Trophoblast cell (in vitro differentiated cells and primary cell): ENCODE results near the gene FABP3.

Experiments used
- DNase-seq, 2 donors: peaks; one replicate each; pipeline ENCODE4 v3.0.0-alpha.2; 2016
- H2AFZ ChIP-seq: 2 replicates; pipeline ENCODE4 v1.6.1; 2013; ENCODE audit warnings: low read length, moderate library complexity, mild to moderate bottlenecking; ENCODE audit not compliant: insufficient read depth, poor library complexity
- H2AK5ac ChIP-seq: 2 replicates; pipeline ENCODE4 v1.6.1; 2013; ENCODE audit warnings: mild to moderate bottlenecking, low read length
- H2BK120ac ChIP-seq: 2 replicates; pipeline ENCODE4 v1.6.1; 2013; ENCODE audit warnings: low read length, mild to moderate bottlenecking, moderate library complexity; ENCODE audit not compliant: insufficient read depth, poor library complexity
- H2BK12ac ChIP-seq: 2 replicates; pipeline ENCODE4 v1.6.1; 2013; ENCODE audit warnings: mild to moderate bottlenecking, low read length, moderate library complexity
- H2BK5ac ChIP-seq: 2 replicates; pipeline ENCODE4 v1.6.1; 2013; ENCODE audit warnings: low read length, low read depth, moderate library complexity, mild to moderate bottlenecking; ENCODE audit not compliant: poor library complexity
- H3K14ac ChIP-seq: 2 replicates; pipeline ENCODE4 v1.6.1; 2013; ENCODE audit warnings: mild to moderate bottlenecking, low read length
- H3K18ac ChIP-seq: 2 replicates; pipeline ENCODE4 v1.6.1; 2013; ENCODE audit warnings: mild to moderate bottlenecking, low read length
- H3K23ac ChIP-seq: 2 replicates; pipeline ENCODE4 v1.6.1; 2013; ENCODE audit warnings: low read length
- H3K27ac ChIP-seq: 2 replicates; pipeline ENCODE4 v1.5.1; 2013; ENCODE audit warnings: low read depth, mild to moderate bottlenecking, inconsistent platforms, low read length, moderate library complexity
- H3K27me3 ChIP-seq: 2 replicates; pipeline ENCODE4 v1.6.1; 2013; ENCODE audit warnings: inconsistent platforms, mild to moderate bottlenecking, low read length, moderate library complexity; ENCODE audit not compliant: insufficient read depth
- H3K36me3 ChIP-seq, 2 experiments: 1 replicate in 1 of 2; 2 replicates in 1 of 2; pipeline ENCODE4 v1.6.1; 2013; ENCODE audit warnings: low read length in 2 of 2, mild to moderate bottlenecking in 2 of 2, moderate library complexity in 1 of 2; ENCODE audit not compliant: insufficient read depth in 2 of 2, control insufficient read depth in 1 of 2
- H3K4ac ChIP-seq: 2 replicates; pipeline ENCODE4 v1.6.1; 2013; ENCODE audit warnings: low read depth, mild to moderate bottlenecking, low read length, moderate library complexity
- H3K4me1 ChIP-seq, 2 experiments: 1 replicate in 1 of 2; 2 replicates in 1 of 2; pipeline ENCODE4 v1.6.1; 2013; ENCODE audit warnings: low read length in 2 of 2, mild to moderate bottlenecking in 2 of 2, moderate library complexity in 1 of 2; ENCODE audit not compliant: insufficient read depth in 2 of 2, control insufficient read depth in 1 of 2
- H3K4me2 ChIP-seq: 2 replicates; pipeline ENCODE4 v1.6.1; 2013; ENCODE audit warnings: inconsistent platforms, mild to moderate bottlenecking, low read length, moderate library complexity
- H3K4me3 ChIP-seq: 2 replicates; pipeline ENCODE4 v1.5.1; 2013; ENCODE audit warnings: mild to moderate bottlenecking, low read depth, low read length, inconsistent platforms
- H3K79me1 ChIP-seq: one replicate; pipeline ENCODE4 v1.6.1; 2013; ENCODE audit warnings: low read length
- H3K79me2 ChIP-seq: 2 replicates; pipeline ENCODE4 v1.6.1; 2013; ENCODE audit warnings: low read length, mild to moderate bottlenecking; ENCODE audit not compliant: control insufficient read depth, insufficient read depth, poor library complexity
- H3K9ac ChIP-seq: 2 replicates; pipeline ENCODE4 v1.6.1; 2013; ENCODE audit warnings: mild to moderate bottlenecking, low read length
- H3K9me3 ChIP-seq: 2 replicates; pipeline ENCODE4 v1.6.1; 2013; ENCODE audit warnings: low read depth, mild to moderate bottlenecking, control low read depth, inconsistent platforms, low read length; ENCODE audit not compliant: insufficient read depth
- H4K12ac ChIP-seq: 2 replicates; pipeline ENCODE4 v1.6.1; 2013; ENCODE audit warnings: low read depth, mild to moderate bottlenecking, low read length, moderate library complexity
- H4K8ac ChIP-seq: 2 replicates; pipeline ENCODE4 v1.6.1; 2013; ENCODE audit warnings: low read depth, mild to moderate bottlenecking, low read length, moderate library complexity
- H4K91ac ChIP-seq: one replicate; pipeline ENCODE4 v1.6.1; 2013; ENCODE audit warnings: low read depth, mild to moderate bottlenecking, low read length, moderate library complexity
- WGBS: extraction: QIAGEN DNeasy Blood & Tissue Kit; methylation state at CpG from one replicate; pipeline ENCODE4 v1.1.7; 2013; ENCODE audit warnings: missing lambda C conversion rate; ENCODE audit not compliant: insufficient read length, insufficient coverage; ENCODE audit errors: extremely low coverage; 5-methylcytosine and 5-hydroxymethylcytosine counted together

Gene FABP3

GRCh38 chr1:31401241-31401640 is 28.4 kb upstream of the FABP3 start:
- no peak overlapping the region for H3K9ac ChIP-seq
- H3K79me2 ChIP-seq: no peaks in the 10 kb centered on the region
- H3K4me2 ChIP-seq: no peak overlapping the region
- no peak overlapping the region for H3K14ac ChIP-seq
- H3K4ac ChIP-seq: no peak overlapping the region
- no peak overlapping the region for H4K8ac ChIP-seq
- H3K9me3 ChIP-seq: no peaks in the 10 kb centered on the region
- no peak overlapping the region for H2BK120ac ChIP-seq
- peaks cover 6 to 8% of the 10 kb centered on the region in 2 experiments for H3K4me1 ChIP-seq
- no peak overlapping the region for H2AK5ac ChIP-seq
- H3K23ac ChIP-seq: no peak overlapping the region
- no peak overlapping the region for H2BK5ac ChIP-seq
- peak in 1 of 2 donors; percentile 24 for DNase-seq
- no peak overlapping the region for H3K4me3 ChIP-seq
- no peak overlapping the region for H4K12ac ChIP-seq
- H3K27me3 ChIP-seq: no peaks in the 10 kb centered on the region
- no peak overlapping the region for H2AFZ ChIP-seq
- H3K27ac ChIP-seq: no peak overlapping the region
- no peaks in the 10 kb centered on the region for H3K36me3 ChIP-seq
- no peak overlapping the region for H2BK12ac ChIP-seq
- WGBS: no CpG with 5 or more reads among the region's 2 CpGs
- H4K91ac ChIP-seq: no peak overlapping the region
- H3K18ac ChIP-seq: no peak overlapping the region
- no peaks in the 10 kb centered on the region for H3K79me1 ChIP-seq

DNA sequence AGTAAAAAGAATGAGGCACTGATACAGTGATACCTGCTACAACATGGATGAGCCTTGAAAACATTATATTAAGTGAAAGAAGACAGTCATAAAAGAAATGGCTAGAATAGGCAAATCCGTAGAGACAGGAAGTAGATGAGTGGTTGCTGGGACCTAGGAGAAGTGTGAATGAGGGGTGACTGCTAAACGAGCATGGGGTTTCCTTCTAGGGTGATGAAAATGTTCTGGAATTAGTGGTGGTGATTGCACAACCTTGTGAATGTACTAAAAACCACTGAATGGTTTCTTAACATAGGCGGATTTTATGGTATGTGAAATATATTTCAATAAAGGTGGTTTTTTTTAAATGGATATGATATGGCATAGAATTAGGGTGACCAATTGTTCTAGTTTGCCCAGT is 27.5 kb upstream of the FABP3 start:
- Histone ChIP-seq H2BK5ac (no peak overlapping the region), H3K4ac (no peak overlapping the region), H3K79me2 (no peaks in the 10 kb centered on the region), H3K9ac (no peak overlapping the region), H3K79me1 (no peaks in the 10 kb centered on the region), H4K91ac (no peak overlapping the region), H3K23ac (no peak overlapping the region), H3K27me3 (no peaks in the 10 kb centered on the region), H4K8ac (no peak overlapping the region), H3K9me3 (no peaks in the 10 kb centered on the region), H3K36me3 (no peaks in the 10 kb centered on the region), H4K12ac (no peak overlapping the region), H3K14ac (no peak overlapping the region), H2AK5ac (no peak overlapping the region), H3K18ac (no peak overlapping the region), H2AFZ (no peak overlapping the region), H3K4me3 (no peak overlapping the region), H2BK12ac (no peak overlapping the region), H2BK120ac (no peak overlapping the region), H3K4me1 (peaks cover 6 to 8% of the 10 kb centered on the region in 2 experiments), H3K4me2 (no peak overlapping the region), H3K27ac (no peak overlapping the region)
- peak in 1 of 2 donors; percentile 61 for DNase-seq
- WGBS: no CpG with 5 or more reads among the region's 3 CpGs

DNA sequence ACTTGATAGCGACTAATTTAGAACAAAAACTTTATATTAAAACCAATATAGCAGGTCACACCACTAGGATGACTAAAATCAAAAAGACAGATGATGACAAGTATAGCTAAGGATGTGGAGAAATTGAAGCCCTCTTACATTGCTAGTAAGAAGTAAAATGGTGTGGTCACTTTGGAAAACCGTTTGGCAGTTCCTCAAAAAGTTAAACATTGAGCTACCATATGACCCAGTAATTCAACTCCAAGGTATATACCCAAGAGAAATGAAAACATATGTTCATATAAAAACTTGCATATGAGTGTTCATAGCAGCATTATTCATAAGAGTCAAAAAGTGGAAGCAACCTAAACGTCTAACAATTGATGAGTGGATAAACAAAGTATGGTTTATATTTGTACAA is 27.1 kb upstream of the FABP3 start:
- no peak overlapping the region for H4K91ac ChIP-seq
- H2AFZ ChIP-seq: no peak overlapping the region
- no peak overlapping the region for H3K14ac ChIP-seq
- H2BK120ac ChIP-seq: no peak overlapping the region
- no peak overlapping the region for H3K9ac ChIP-seq
- no peak overlapping the region for H3K4ac ChIP-seq
- H2BK12ac ChIP-seq: no peak overlapping the region
- no peak overlapping the region for H3K23ac ChIP-seq
- peaks cover 7 to 8% of the 10 kb centered on the region in 2 experiments for H3K4me1 ChIP-seq
- H3K4me3 ChIP-seq: no peak overlapping the region
- no peak overlapping the region for H3K18ac ChIP-seq
- no CpG with 5 or more reads among the region's 3 CpGs for WGBS
- H3K4me2 ChIP-seq: no peak overlapping the region
- H3K9me3 ChIP-seq: no peaks in the 10 kb centered on the region
- no peak overlapping the region for H4K8ac ChIP-seq
- H3K27me3 ChIP-seq: no peaks in the 10 kb centered on the region
- no peak overlapping the region for H2AK5ac ChIP-seq
- H3K36me3 ChIP-seq: no peaks in the 10 kb centered on the region
- no peak overlapping the region for H2BK5ac ChIP-seq
- H3K79me1 ChIP-seq: no peaks in the 10 kb centered on the region
- H4K12ac ChIP-seq: no peak overlapping the region
- no peak overlapping the region for H3K27ac ChIP-seq
- peak in 1 of 2 donors; percentile 47 for DNase-seq
- H3K79me2 ChIP-seq: no peaks in the 10 kb centered on the region

GRCh38 chr1:31398246-31398645 is 25.4 kb upstream of the FABP3 start:
- H3K79me1 ChIP-seq: no peaks in the 10 kb centered on the region
- H3K23ac ChIP-seq: no peak overlapping the region
- H3K79me2 ChIP-seq: no peaks in the 10 kb centered on the region
- no peak overlapping the region for H2BK12ac ChIP-seq
- H3K4me1 ChIP-seq: peaks cover 9 to 11% of the 10 kb centered on the region in 2 experiments
- H2AFZ ChIP-seq: no peak overlapping the region
- H4K91ac ChIP-seq: no peak overlapping the region
- H4K12ac ChIP-seq: no peak overlapping the region
- H3K4ac ChIP-seq: no peak overlapping the region
- H3K14ac ChIP-seq: no peak overlapping the region
- no peak overlapping the region for H2AK5ac ChIP-seq
- DNase-seq: no peak
- no peak overlapping the region for H3K9ac ChIP-seq
- no peak overlapping the region for H3K18ac ChIP-seq
- H3K27me3 ChIP-seq: no peaks in the 10 kb centered on the region
- no peak overlapping the region for H2BK5ac ChIP-seq
- no peak overlapping the region for H2BK120ac ChIP-seq
- H3K27ac ChIP-seq: no peak overlapping the region
- H3K4me3 ChIP-seq: no peak overlapping the region
- no peaks in the 10 kb centered on the region for H3K9me3 ChIP-seq
- no peak overlapping the region for H4K8ac ChIP-seq
- no peak overlapping the region for H3K4me2 ChIP-seq
- no peaks in the 10 kb centered on the region for H3K36me3 ChIP-seq
- WGBS: no CpG with 5 or more reads among the region's 2 CpGs
